Endodermal cell (in vitro differentiated cells): Measurements from ENCODE around the gene UNC13A. TPM values are rescaled to one million over a fixed set of nuclear protein-coding genes. Genes with fewer than 3 reads are reported as not detected.

Experiments
- DNase-seq: peaks from one replicate; pipeline ENCODE4 v3.0.0-alpha.2; 2017
- H3K27ac ChIP-seq: 2 replicates; pipeline ENCODE4 v1.5.1; 2013; ENCODE audit warnings: mild to moderate bottlenecking, low read depth, low read length, moderate library complexity
- H3K27me3 ChIP-seq: 2 replicates; pipeline ENCODE4 v1.6.1; 2013; ENCODE audit warnings: mild to moderate bottlenecking, low read length, moderate library complexity; ENCODE audit not compliant: insufficient read depth, control insufficient read depth, poor library complexity, severe bottlenecking
- H3K36me3 ChIP-seq: 2 replicates; pipeline ENCODE4 v1.7.0; 2013; ENCODE audit warnings: mild to moderate bottlenecking, low read length, moderate library complexity; ENCODE audit not compliant: control insufficient read depth, insufficient read depth
- H3K4me1 ChIP-seq: one replicate; pipeline ENCODE4 v1.7.0; 2013; ENCODE audit warnings: low read length; ENCODE audit not compliant: control insufficient read depth, insufficient read depth
- H3K4me3 ChIP-seq: 2 replicates; pipeline ENCODE4 v1.5.1; 2013; ENCODE audit warnings: mild to moderate bottlenecking, low read length, moderate library complexity
- H3K9ac ChIP-seq: 2 replicates; pipeline ENCODE4 v1.6.1; 2013; ENCODE audit warnings: mild to moderate bottlenecking, low read length, moderate library complexity; ENCODE audit not compliant: poor library complexity, severe bottlenecking; ENCODE audit errors: extremely low read depth
- H3K9me3 ChIP-seq: 2 replicates; pipeline ENCODE4 v1.6.1; 2013; ENCODE audit warnings: mild to moderate bottlenecking, low read length, moderate library complexity; ENCODE audit not compliant: control insufficient read depth
- H3K27ac Mint-ChIP-seq: 2 replicates; pipeline ENCODE4 v1.8.0; 2020; ENCODE audit warnings: mixed read lengths
- H3K27me3 Mint-ChIP-seq: 2 replicates; pipeline ENCODE4 v1.8.0; 2021; ENCODE audit warnings: mild to moderate bottlenecking, mixed read lengths; ENCODE audit not compliant: insufficient read depth
- H3K36me3 Mint-ChIP-seq: 2 replicates; pipeline ENCODE4 v1.8.0; 2020; ENCODE audit warnings: low read depth, mixed read lengths
- H3K4me1 Mint-ChIP-seq: 2 replicates; pipeline ENCODE4 v1.8.0; 2020; ENCODE audit warnings: mixed read lengths
- H3K4me3 Mint-ChIP-seq: 2 replicates; pipeline ENCODE4 v1.8.0; 2020; ENCODE audit warnings: mild to moderate bottlenecking, moderate library complexity, mixed read lengths
- H3K9me3 Mint-ChIP-seq: 2 replicates; pipeline ENCODE4 v1.8.0; 2020; ENCODE audit warnings: mild to moderate bottlenecking, mixed read lengths
- WGBS, 2 experiments: methylation state at CpG; one replicate each; pipeline versions ENCODE4 v1.1.5 to v1.1.7; 2013; ENCODE audit warnings: missing lambda C conversion rate in 2 of 2, mixed read lengths in 1 of 2; ENCODE audit not compliant: insufficient coverage in 1 of 2, insufficient read length in 1 of 2; 5-methylcytosine and 5-hydroxymethylcytosine counted together
- total RNA-seq, 2 donors: library from RNA; stranded (reverse); fragmentation: NEBNext Ultra II Directional in 1 of 2; extraction: Animal tissue kit (Norgen Biotek cat#: 25700) in 1 of 2; gene quantifications; 2 replicates in 1 of 2; 3 replicates in 1 of 2; pipeline ENCODE4 v1.2.1, GENCODE V29; 2021
- TF ChIP-seq, protein P1 (sequence below): fragments of 200-600 bp; sonication (generic); conservative IDR thresholded peaks from 2 replicates; pipeline ENCODE4 v1.5.0; 2021; ENCODE audit warnings: antibody characterized with exemption, mild to moderate bottlenecking

Gene UNC13A
- total RNA-seq, 2 donors from 2014 or later: 5.6 to 10.7 TPM

DNA sequence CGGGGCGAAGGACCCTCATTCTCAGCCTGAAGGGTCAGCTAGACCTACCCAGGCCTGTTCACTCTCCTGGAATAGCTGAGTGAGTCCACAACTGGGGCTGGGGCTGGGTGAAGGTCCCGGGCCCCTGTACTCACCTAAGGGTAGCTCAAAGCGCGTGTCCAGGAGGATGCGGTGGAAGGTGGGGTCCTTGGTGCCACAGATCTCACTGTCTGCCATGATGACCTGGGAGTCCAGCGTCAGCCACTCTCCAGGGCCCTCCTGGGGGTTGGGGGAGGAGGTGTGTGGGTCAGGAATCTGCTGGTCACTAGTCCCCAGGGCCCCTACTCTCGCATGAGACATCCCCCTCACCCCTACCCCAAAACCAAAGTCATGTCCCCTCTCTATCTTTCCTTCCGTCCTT is 18.7 kb downstream of the UNC13A start:
- Histone ChIP-seq H3K9ac (no peak overlapping the region), H3K4me3 (no peak overlapping the region), H3K9me3 (peaks cover 9% of the 10 kb centered on the region), H3K27ac (no peak overlapping the region), H3K4me1 (no peaks in the 10 kb centered on the region), H3K27me3 (no peaks in the 10 kb centered on the region), H3K36me3 (no peaks in the 10 kb centered on the region)
- H3K9me3 Mint-ChIP-seq: peaks cover 24% of the 10 kb centered on the region
- WGBS, 2 experiments: 97 to 100% methylated on average over 5 to 9 of the region's 9 CpGs
- TF ChIP-seq, protein P1, sequence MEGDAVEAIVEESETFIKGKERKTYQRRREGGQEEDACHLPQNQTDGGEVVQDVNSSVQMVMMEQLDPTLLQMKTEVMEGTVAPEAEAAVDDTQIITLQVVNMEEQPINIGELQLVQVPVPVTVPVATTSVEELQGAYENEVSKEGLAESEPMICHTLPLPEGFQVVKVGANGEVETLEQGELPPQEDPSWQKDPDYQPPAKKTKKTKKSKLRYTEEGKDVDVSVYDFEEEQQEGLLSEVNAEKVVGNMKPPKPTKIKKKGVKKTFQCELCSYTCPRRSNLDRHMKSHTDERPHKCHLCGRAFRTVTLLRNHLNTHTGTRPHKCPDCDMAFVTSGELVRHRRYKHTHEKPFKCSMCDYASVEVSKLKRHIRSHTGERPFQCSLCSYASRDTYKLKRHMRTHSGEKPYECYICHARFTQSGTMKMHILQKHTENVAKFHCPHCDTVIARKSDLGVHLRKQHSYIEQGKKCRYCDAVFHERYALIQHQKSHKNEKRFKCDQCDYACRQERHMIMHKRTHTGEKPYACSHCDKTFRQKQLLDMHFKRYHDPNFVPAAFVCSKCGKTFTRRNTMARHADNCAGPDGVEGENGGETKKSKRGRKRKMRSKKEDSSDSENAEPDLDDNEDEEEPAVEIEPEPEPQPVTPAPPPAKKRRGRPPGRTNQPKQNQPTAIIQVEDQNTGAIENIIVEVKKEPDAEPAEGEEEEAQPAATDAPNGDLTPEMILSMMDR: no peak
- H3K27ac Mint-ChIP-seq: no peak overlapping the region
- no peaks in the 10 kb centered on the region for H3K27me3 Mint-ChIP-seq
- H3K4me3 Mint-ChIP-seq: no peak overlapping the region
- H3K36me3 Mint-ChIP-seq: peaks cover 28% of the 10 kb centered on the region
- H3K4me1 Mint-ChIP-seq: no peaks in the 10 kb centered on the region
- DNase-seq: no peak

GRCh38 chr19:17665058-17665457 is 23.1 kb downstream of the UNC13A start:
- no peak overlapping the region for H3K4me3 Mint-ChIP-seq
- 92 to 100% methylated on average over 1 to 2 of the region's 2 CpGs for WGBS, 2 experiments

GRCh38 chr19:17659996-17660395 is 28.2 kb downstream of the UNC13A start:
- H3K9ac ChIP-seq: no peak overlapping the region
- H3K27me3 Mint-ChIP-seq: no peaks in the 10 kb centered on the region
- H3K4me1 Mint-ChIP-seq: no peaks in the 10 kb centered on the region
- H3K4me1 ChIP-seq: no peaks in the 10 kb centered on the region
- H3K9me3 Mint-ChIP-seq: peaks cover 6% of the 10 kb centered on the region
- H3K27ac Mint-ChIP-seq: no peak overlapping the region
- no peaks in the 10 kb centered on the region for H3K27me3 ChIP-seq
- H3K9me3 ChIP-seq: peaks cover 2% of the 10 kb centered on the region
- peaks cover 26% of the 10 kb centered on the region for H3K36me3 Mint-ChIP-seq
- 92 to 96% methylated on average over 6 to 7 of the region's 7 CpGs for WGBS, 2 experiments
- H3K27ac ChIP-seq: no peak overlapping the region
- no peak overlapping the region for H3K4me3 ChIP-seq
- no peaks in the 10 kb centered on the region for H3K36me3 ChIP-seq
- TF ChIP-seq, protein P1: no peak
- no peak overlapping the region for H3K4me3 Mint-ChIP-seq
- DNase-seq: no peak

More at GRCh38 chr19:17665058-17665457, 23.1 kb downstream of the UNC13A start:
- Histone ChIP-seq H3K9me3 (peaks cover 9% of the 10 kb centered on the region), H3K4me3 (no peak overlapping the region), H3K9ac (no peak overlapping the region), H3K27ac (no peak overlapping the region), H3K27me3 (no peaks in the 10 kb centered on the region), H3K36me3 (no peaks in the 10 kb centered on the region), H3K4me1 (no peaks in the 10 kb centered on the region)
- Mint-ChIP-seq H3K4me1 (no peaks in the 10 kb centered on the region), H3K27ac (no peak overlapping the region), H3K9me3 (peaks cover 16% of the 10 kb centered on the region), H3K27me3 (no peaks in the 10 kb centered on the region), H3K36me3 (peaks cover 33% of the 10 kb centered on the region)
- no peak for DNase-seq
- TF ChIP-seq, protein P1: no peak
